ENCODE measurements around the gene GALNT2.

GALNT2 gene

DNA sequence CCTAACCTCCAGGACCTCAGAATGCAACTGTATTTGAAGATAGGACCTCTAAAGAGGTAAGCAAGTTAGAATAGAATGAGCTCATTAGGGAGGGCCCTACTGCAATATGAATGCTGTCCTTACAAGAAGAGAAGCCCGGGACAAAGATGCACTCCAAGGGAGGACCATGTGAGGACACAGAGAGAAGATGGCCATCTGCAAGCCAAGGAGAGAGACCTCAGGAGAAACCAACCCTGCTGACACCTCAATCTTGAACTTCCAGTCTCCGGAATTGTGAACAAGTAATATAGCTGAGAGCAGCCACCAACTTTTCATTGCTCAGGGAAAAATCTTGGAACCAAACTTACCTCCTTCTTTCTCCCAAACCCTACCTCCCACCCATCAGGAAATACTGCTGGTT lies 15.0 kb upstream of the GALNT2 start:
- DNase-seq: no peak

DNA sequence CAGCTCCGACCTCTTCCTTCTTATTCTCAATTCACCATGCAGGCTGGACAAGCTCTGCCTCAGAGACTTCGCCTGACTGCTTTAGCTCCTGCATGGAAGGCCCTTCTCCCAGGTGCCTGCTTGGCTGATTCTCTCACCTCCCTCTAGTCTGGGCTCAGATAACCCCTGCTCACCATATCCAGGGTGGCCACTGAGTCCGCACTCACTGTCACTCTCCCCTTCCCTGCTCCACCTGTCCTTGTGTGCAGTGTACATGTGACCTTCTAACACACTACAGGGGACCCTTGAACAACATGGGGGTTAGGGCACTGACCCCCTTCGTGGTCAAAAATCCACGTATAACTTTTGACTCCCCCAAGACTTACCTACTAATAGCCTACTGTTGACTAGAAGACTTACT lies 14.4 kb upstream of the GALNT2 start:
- DNase-seq: no peak

DNA sequence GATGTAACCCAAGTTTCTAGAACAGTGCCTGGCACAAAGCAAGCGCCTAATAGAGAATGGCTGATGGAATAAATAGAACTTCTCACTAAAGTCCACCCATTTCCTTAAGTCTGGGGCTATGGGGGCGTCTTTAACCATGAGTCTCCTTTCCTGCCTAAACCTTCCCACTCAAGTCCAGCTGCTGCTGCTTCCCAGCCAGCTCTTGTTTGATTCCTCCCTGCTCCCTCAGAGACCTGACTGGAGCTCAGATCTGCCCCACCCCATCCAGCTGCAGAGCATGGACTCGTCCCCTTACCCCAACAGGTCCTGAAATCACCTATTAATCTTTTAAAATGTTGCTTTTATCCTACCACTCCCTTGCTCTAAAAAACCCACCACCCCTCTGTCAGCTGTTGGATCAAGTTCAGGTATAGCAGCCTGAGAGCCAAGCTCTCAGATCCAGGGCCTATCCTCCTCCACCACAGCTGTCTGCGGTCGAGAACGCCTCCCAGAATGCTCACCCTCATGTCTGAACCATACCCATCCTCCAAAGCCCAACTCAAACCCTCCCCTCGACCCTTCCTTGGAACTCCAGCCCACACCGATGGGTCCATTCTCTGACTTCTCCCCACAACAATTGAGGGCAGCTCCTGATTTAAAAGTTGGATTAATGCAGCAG lies 12.8 kb upstream of the GALNT2 start:
- no peak for DNase-seq

DNA sequence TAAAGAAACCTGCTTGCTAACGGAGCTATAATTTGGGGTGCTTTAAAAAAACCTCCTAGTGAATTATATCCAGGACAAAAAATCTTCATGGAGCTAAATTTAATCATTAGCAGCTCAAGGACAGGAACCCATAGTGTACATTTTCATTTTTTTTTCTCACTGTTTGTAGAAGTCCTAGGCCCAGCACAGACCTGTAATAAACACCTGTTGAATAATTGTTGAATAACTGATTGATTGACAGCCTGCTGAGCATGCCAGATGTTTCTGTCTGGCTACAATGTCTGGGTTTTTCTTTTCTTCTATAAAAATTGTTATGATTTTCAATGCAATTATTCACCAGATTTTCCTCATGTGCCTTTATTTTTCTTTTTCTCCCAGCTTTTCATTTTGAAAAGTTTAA lies 10.9 kb upstream of the GALNT2 start:
- DNase-seq: no peak

DNA sequence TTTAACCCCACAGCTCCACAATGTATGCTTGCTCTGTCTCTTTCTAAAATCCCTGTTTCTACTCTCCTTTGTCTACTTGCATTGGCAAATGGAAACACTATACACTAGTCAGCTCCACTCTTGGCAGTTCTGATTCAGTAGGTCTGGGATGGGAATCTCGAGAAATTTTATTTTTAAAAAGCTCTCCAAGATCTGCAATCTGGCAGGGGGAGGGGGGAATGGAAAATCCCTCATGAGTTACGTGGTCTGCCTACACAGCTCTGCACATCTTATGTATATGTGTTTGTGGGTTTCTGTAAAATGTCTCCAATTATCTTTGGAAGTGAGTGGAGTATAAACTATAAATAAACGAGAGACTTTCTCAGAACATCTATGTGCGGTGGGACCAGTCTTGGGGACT lies 9.9 kb upstream of the GALNT2 start:
- DNase-seq: no peak

DNA sequence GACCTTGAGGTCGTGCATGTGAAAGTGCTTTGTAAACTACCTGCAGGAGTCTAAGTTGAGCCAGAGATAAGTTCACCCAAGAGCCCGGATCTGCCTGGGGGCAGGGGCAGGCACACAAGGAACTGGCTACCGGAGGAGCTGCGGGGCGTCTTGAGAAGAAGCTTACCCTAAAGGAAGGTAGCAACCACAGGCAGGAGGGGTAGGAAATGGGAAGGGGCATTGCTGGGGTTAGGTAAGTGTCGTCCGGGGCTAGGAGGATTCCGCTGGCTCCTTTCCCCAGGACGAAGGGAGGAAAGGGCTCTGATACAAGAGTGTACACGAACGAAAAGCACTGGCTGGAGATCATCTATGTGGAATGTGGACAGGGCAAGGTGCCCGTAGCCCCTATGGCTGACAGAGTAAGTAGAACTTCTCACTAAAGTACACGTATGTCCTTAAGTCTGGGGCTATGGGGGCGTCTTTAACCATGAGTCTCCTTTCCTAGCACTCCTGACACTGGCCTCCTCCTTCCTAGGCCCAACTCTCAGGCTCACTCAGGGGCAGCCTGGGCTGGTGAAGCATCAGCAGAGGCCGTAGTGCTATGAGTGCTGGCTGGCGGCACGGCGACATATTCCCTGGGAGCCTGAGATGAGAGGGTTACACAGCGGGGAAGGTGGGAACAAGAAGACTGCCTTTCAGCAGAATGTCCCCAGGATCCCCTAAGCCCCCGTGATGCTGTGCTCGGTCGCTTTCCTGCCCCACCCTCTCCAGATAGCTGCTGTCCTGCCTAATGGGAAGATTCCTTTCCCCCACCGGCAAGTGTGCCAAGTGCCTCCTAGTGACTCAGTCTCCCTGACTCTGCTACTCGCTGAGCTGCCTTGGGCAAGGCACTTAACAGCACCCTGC lies 9.1 kb upstream of the GALNT2 start:
- DNase-seq: no peak

DNA sequence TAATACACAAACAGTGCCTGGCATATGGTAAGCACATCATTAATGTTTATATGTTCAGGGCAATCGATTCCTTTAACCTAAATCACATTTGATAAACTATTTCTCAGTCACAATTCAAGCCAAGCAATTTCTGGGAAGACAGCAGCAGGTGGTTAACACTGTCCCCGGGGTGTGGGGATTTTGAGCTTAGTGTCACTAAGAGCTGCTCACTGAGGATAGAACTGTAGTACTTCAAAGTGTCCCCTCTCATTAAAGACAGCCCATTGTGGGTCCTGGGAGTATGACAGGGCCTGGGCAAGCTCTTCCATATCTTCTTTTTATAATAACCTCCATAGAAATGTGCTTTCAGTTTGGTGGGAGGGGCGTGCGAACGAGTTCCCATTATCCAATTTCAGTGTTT lies 8.4 kb upstream of the GALNT2 start:
- DNase-seq: no peak

DNA sequence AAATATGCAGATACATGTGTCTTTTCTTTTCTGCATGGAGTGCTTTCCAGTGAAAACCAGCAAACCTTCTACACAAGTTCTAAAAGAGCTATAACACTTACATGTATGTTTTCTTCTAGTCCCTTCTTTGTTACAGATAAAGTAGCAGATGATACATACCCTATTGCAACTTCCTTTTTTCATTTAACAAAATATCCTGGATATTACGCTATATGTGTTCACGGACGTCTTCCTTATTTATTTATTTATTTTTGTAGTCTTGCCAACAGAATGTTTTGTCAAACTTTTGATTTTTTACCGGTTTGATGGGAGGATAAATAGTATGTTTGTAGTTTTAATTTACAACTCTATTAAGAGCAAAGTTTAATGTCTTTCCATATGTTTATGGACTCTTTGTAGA lies 5.2 kb upstream of the GALNT2 start:
- no peak for DNase-seq

- no peak for DNase-seq
These were observed 4.5 kb upstream of the GALNT2 start for GRCh38 chr1:230062521-230062920.

DNA sequence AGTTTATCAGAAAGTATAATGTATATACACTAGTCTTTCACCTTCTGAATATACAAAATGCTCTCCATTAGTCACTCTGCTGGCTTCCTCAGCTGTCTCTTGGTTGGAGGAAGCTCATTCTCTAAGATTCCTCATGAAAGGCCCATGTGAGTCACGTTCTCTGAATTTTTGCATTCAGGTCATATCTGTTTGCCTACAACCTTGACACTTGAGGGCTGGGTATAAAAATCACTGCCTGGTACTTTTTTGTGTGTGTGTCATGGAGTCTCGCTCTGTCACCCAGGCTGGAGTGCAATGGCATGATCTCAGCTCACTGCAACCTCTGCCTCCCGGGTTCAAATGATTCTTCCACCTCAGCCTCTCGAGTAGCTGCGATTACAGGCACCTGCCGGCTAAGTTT lies 2.8 kb upstream of the GALNT2 start:
- DNase-seq: no peak

GRCh38 chr1:230065161-230065560 lies 1.9 kb upstream of the GALNT2 start:
- no peak for DNase-seq

DNA sequence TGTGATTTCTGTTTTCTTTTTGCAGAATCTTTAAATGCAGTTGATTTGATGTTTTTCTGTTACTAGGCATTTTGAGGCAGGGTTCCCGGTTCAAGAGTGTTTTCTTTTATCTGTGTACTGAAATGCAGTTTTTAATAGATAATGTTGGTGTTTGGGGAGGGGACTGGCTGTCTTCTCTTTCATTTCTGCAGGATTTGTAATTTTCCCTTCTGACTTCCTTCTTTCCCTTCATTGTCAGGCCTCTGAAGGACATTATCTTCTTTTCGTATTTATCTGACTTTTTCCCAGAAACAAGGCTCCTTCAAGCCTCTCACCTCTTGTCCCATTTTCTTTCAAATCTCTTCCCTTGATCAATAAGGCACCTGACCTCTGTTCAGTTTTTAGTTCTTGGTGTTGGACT lies 1.5 kb upstream of the GALNT2 start:
- DNase-seq: no peak

- no peak for DNase-seq
These were observed 1.0 kb upstream of the GALNT2 start for GRCh38 chr1:230066031-230066430.

- no peak for DNase-seq
These were observed 407 bp downstream of the GALNT2 start for GRCh38 chr1:230067419-230067870.

- DNase-seq: peak; percentile 24
These were observed 1.0 kb downstream of the GALNT2 start for GRCh38 chr1:230067871-230068620.

GRCh38 chr1:230068621-230068873 lies 1.5 kb downstream of the GALNT2 start:
- no peak for DNase-seq

DNA sequence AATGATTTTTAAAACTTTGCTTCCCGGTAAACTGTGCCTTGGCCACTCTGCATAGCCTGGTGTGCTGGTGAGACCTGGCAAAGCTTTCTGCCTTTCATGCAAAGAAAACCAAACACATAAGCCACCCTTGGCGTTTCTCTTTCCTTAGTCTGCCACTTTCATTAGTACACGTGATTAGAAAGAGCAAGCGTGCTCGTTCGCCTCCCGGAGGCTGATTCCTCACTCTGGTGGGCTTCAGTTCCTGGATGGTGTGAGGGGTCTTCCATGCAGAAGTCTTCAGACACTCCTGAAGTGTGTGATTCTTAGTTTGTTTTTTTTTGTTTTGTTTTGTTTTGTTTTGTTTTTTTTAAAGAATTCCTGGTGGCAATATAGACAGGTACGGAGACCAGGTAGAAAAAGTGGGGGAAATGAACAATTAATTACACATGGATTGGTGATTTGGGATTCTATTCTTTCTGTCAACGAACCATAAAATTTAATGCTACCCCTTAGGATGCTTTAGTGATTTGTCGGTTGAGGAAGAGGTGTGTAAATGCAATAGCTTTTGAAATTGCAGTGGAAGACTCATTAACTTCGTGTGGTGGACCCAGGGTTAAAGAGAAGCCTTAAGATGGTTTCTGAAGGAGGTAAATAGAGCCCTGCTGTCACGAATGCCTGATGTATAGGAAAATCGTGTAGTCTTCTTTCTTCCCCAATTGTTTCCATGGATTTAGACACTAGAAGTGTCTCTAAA lies 2.1 kb downstream of the GALNT2 start:
- DNase-seq: no peak

DNA sequence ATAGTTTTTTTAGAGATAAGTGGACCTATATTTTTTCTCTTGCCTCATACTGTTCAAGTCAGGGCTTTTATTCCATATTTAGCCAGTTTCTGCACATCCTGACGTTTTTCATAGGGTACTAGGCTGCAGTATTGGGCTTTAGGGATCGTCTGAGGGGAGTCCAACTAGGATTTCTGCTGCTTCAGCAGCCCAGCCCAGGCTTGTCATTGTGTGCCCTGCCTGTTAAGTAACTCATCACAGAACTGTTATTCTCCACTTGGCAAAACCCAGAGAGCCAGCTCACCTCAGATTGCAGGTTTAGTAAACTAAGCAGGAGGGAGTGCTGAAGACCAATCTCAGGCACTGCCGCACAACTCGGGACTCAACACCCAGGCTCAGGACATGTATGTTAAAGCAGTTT lies 2.8 kb downstream of the GALNT2 start:
- DNase-seq: peak; percentile 19

DNA sequence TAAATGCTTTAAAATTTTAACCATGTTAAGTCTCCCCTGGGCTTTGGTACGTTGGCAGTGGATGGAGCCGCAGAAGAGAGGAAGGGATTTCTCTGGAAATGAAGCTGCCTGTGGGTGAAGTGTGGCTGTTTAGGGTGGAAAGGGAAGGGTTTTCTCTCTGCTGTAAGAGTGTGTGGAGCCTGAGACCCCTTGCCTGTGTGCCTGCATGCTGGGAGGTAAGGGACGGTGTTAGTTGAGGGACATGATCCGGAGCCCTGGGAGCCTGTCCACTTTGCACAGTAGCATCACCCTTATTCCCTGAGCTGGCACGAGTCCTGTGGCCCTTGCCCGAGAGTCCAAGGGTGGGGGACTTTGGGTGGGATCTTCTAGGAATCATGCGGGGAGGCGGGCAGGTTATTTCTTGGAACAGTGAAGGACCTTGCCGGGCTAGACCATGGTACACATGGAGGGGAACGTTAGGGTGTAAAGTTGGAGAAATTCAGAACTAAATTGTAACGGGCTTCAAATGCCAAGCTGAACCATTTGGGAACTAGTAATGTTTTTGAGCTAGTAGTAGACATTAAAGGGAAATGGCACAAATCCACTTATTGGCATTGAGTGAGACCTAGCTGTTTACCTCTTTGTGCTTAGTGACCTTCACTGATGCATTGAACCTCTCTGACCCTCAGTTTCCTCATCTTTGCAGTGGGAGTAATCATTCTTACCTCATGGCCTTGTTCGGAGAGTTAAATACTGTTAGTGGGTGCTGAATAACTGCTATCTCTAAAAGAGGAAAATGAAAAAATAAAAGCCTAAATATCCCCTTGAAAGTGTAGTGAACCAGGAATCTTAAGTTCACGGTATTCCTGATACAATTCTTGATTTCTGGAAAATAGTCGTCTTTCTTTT lies 3.5 kb downstream of the GALNT2 start:
- DNase-seq: no peak

- no peak for DNase-seq
These were observed 4.3 kb downstream of the GALNT2 start for GRCh38 chr1:230071316-230071715.

DNA sequence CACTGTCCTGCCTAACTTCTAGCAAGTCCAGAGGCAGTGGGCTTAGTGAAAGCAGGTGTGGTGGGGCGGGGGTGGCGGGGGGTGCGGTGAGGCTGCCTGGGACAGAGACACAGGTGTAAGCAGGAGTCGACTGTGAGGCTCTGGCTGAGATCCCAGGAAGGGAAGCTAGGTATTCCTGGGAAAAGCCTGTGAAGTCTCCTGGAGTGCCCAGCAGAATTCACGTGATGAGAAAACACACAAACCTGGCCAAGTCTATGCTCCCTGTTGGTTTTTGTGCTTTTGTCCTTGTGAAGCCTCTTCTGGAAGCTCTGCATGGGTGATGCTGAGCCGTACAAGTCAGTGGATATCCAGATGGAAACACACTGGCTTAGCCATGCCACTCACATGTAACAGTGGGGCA lies 5.3 kb downstream of the GALNT2 start:
- no peak for DNase-seq

DNA sequence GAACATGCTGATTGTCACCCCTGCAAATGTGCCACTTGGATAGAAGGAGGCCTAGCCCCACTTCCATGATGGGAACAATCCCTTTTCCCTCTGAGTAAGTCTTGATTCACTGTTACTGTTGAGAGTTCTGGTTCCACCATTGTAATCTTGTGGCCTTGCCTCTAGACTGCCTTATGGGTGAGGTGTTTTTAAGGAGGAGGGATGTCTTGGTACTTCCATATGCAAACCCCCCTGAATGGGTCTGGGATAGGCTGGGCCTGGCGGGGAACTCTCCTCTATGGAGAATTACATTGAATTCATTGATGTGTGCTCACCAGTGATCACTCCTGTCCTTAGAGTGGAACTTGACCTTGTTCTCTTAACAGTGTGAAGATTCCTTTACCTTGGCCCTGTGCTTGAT lies 5.8 kb downstream of the GALNT2 start:
- DNase-seq: no peak
